ENCODE measurements around the gene MRPS27. TPM values are rescaled to one million over a fixed set of nuclear protein-coding genes. Genes with fewer than 3 reads are reported as not detected.

The MRPS27 gene
- total and polyA plus RNA-seq, 9 of the 15 experiments (the other 6 are each of a cell fraction or from before 2014, with no cell fraction given), result 73.6 to 144 (median 106) TPM

DNA sequence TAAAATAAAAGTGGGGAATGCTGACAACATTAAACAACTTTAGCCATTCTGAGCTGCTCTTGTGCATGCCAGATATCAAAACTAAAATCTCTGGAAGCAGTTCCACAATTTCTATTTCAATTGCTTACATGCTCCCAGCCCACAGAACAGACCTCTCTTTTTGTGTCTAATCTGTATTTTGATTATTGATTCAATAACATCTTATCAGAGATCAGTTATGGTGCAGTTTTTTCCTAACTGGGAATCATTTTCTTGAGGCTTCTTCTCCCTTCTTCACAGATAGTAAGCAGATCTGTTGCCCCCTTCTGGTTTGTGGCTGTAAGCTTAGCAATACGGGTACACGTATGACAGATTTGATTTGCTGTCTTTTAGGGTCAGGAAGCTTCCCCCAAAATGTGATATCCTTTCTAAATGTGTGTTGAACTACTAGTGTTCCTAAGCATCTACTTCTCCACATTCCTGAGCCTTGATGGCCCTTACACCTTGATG, 39.4 kb downstream of the MRPS27 start (continued):
- TF ChIP-seq ZNF263 (CRISPR knock-in tag; IDR thresholded peaks at IDR 0.05; ENCODE audit: borderline replicate concordance), result no peak
- no peak for TF ChIP-seq MAFG (tag; conservative IDR thresholded peaks at IDR 0.05)
- TF ChIP-seq ZNF217 (CRISPR knock-in tag; IDR thresholded peaks at IDR 0.05), result no peak
- TF ChIP-seq E2F8 (IDR thresholded peaks at IDR 0.05; ENCODE audit: low read depth, partially characterized antibody), result peak; percentile 22
- no peak for TF ChIP-seq TCF7 (IDR thresholded peaks at IDR 0.05; ENCODE audit: borderline replicate concordance)
- no peak for TF ChIP-seq NFIC (IDR thresholded peaks at IDR 0.05)
- no peak for TF ChIP-seq MEF2A (IDR thresholded peaks at IDR 0.05; ENCODE audit: control insufficient read depth, low read depth, low read length)
- TF ChIP-seq, protein P1, sequence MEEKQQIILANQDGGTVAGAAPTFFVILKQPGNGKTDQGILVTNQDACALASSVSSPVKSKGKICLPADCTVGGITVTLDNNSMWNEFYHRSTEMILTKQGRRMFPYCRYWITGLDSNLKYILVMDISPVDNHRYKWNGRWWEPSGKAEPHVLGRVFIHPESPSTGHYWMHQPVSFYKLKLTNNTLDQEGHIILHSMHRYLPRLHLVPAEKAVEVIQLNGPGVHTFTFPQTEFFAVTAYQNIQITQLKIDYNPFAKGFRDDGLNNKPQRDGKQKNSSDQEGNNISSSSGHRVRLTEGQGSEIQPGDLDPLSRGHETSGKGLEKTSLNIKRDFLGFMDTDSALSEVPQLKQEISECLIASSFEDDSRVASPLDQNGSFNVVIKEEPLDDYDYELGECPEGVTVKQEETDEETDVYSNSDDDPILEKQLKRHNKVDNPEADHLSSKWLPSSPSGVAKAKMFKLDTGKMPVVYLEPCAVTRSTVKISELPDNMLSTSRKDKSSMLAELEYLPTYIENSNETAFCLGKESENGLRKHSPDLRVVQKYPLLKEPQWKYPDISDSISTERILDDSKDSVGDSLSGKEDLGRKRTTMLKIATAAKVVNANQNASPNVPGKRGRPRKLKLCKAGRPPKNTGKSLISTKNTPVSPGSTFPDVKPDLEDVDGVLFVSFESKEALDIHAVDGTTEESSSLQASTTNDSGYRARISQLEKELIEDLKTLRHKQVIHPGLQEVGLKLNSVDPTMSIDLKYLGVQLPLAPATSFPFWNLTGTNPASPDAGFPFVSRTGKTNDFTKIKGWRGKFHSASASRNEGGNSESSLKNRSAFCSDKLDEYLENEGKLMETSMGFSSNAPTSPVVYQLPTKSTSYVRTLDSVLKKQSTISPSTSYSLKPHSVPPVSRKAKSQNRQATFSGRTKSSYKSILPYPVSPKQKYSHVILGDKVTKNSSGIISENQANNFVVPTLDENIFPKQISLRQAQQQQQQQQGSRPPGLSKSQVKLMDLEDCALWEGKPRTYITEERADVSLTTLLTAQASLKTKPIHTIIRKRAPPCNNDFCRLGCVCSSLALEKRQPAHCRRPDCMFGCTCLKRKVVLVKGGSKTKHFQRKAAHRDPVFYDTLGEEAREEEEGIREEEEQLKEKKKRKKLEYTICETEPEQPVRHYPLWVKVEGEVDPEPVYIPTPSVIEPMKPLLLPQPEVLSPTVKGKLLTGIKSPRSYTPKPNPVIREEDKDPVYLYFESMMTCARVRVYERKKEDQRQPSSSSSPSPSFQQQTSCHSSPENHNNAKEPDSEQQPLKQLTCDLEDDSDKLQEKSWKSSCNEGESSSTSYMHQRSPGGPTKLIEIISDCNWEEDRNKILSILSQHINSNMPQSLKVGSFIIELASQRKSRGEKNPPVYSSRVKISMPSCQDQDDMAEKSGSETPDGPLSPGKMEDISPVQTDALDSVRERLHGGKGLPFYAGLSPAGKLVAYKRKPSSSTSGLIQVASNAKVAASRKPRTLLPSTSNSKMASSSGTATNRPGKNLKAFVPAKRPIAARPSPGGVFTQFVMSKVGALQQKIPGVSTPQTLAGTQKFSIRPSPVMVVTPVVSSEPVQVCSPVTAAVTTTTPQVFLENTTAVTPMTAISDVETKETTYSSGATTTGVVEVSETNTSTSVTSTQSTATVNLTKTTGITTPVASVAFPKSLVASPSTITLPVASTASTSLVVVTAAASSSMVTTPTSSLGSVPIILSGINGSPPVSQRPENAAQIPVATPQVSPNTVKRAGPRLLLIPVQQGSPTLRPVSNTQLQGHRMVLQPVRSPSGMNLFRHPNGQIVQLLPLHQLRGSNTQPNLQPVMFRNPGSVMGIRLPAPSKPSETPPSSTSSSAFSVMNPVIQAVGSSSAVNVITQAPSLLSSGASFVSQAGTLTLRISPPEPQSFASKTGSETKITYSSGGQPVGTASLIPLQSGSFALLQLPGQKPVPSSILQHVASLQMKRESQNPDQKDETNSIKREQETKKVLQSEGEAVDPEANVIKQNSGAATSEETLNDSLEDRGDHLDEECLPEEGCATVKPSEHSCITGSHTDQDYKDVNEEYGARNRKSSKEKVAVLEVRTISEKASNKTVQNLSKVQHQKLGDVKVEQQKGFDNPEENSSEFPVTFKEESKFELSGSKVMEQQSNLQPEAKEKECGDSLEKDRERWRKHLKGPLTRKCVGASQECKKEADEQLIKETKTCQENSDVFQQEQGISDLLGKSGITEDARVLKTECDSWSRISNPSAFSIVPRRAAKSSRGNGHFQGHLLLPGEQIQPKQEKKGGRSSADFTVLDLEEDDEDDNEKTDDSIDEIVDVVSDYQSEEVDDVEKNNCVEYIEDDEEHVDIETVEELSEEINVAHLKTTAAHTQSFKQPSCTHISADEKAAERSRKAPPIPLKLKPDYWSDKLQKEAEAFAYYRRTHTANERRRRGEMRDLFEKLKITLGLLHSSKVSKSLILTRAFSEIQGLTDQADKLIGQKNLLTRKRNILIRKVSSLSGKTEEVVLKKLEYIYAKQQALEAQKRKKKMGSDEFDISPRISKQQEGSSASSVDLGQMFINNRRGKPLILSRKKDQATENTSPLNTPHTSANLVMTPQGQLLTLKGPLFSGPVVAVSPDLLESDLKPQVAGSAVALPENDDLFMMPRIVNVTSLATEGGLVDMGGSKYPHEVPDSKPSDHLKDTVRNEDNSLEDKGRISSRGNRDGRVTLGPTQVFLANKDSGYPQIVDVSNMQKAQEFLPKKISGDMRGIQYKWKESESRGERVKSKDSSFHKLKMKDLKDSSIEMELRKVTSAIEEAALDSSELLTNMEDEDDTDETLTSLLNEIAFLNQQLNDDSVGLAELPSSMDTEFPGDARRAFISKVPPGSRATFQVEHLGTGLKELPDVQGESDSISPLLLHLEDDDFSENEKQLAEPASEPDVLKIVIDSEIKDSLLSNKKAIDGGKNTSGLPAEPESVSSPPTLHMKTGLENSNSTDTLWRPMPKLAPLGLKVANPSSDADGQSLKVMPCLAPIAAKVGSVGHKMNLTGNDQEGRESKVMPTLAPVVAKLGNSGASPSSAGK (IDR thresholded peaks at IDR 0.05), result no peak
- TF ChIP-seq, protein P2, sequence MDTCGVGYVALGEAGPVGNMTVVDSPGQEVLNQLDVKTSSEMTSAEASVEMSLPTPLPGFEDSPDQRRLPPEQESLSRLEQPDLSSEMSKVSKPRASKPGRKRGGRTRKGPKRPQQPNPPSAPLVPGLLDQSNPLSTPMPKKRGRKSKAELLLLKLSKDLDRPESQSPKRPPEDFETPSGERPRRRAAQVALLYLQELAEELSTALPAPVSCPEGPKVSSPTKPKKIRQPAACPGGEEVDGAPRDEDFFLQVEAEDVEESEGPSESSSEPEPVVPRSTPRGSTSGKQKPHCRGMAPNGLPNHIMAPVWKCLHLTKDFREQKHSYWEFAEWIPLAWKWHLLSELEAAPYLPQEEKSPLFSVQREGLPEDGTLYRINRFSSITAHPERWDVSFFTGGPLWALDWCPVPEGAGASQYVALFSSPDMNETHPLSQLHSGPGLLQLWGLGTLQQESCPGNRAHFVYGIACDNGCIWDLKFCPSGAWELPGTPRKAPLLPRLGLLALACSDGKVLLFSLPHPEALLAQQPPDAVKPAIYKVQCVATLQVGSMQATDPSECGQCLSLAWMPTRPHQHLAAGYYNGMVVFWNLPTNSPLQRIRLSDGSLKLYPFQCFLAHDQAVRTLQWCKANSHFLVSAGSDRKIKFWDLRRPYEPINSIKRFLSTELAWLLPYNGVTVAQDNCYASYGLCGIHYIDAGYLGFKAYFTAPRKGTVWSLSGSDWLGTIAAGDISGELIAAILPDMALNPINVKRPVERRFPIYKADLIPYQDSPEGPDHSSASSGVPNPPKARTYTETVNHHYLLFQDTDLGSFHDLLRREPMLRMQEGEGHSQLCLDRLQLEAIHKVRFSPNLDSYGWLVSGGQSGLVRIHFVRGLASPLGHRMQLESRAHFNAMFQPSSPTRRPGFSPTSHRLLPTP (IDR thresholded peaks at IDR 0.05; ENCODE audit: borderline replicate concordance, extremely low read depth, insufficient read length), result no peak
- no peak for TF ChIP-seq ZNF764 (CRISPR knock-in tag; IDR thresholded peaks at IDR 0.05; ENCODE audit: low read depth)
- no peak for TF ChIP-seq TSC22D4 (tag; IDR thresholded peaks at IDR 0.05)
